Neural cell (in vitro differentiated cells): ENCODE measurements around the gene OR14K1. TPM values are rescaled to one million over a fixed set of nuclear protein-coding genes. Genes with fewer than 3 reads are reported as not detected.
"Not testable (repeated sequence)": the region's sequence is repeated elsewhere in the genome, so short reads cannot be mapped to it uniquely, and the experiment has no call there.

Experiments
- H2AFZ ChIP-seq: fragments of 200-600, 300-800 bp; sonication (generic), shearing (Covaris generic); 2 replicates; pipeline ENCODE4 v1.6.0; 2014; ENCODE audit warnings: low read depth, mild to moderate bottlenecking, antibody characterized with exemption, low read length, moderate library complexity
- H3F3A ChIP-seq: fragments of 200-600 bp; shearing (Covaris generic); 2 replicates; pipeline ENCODE4 v1.6.1; 2016; ENCODE audit warnings: mild to moderate bottlenecking, moderate library complexity, mixed read lengths, antibody characterized with exemption, low read length; ENCODE audit not compliant: insufficient read depth, poor library complexity, severe bottlenecking
- H3K27ac ChIP-seq: fragments of 200-600, 300-800 bp; sonication (generic), shearing (Covaris generic); 2 replicates; pipeline ENCODE4 v1.5.1; 2014; ENCODE audit warnings: mild to moderate bottlenecking, low read length, moderate library complexity
- H3K27me3 ChIP-seq: fragments of 300-800, 200-600 bp; sonication (generic), shearing (Covaris generic); 2 replicates; pipeline ENCODE4 v1.6.0; 2014; ENCODE audit warnings: mild to moderate bottlenecking, low read depth, low read length, moderate library complexity; ENCODE audit not compliant: insufficient read depth
- H3K36me3 ChIP-seq: fragments of 300-800, 200-600 bp; sonication (generic), shearing (Covaris generic); 2 replicates; pipeline ENCODE4 v1.5.1; 2014; ENCODE audit warnings: mild to moderate bottlenecking, antibody characterized with exemption, low read length, moderate library complexity; ENCODE audit not compliant: insufficient read depth
- H3K4me2 ChIP-seq: fragments of 300-800, 200-600 bp; sonication (generic), shearing (Covaris generic); 2 replicates; pipeline ENCODE4 v1.6.0; 2014; ENCODE audit warnings: mild to moderate bottlenecking, low read length
- H3K4me3 ChIP-seq: fragments of 300-800, 200-600 bp; sonication (generic), shearing (Covaris generic); 2 replicates; pipeline ENCODE4 v1.5.1; 2014; ENCODE audit warnings: mild to moderate bottlenecking, low read length, moderate library complexity
- H3K79me2 ChIP-seq: fragments of 200-600 bp; shearing (Covaris generic); replicated peaks from 2 replicates; pipeline ENCODE4 v1.6.0; 2014; ENCODE audit warnings: mild to moderate bottlenecking, low read length, moderate library complexity; ENCODE audit not compliant: insufficient read depth
- H3K9ac ChIP-seq: fragments of 300-800, 200-600 bp; sonication (generic), shearing (Covaris generic); 2 replicates; pipeline ENCODE4 v1.6.1; 2016; ENCODE audit warnings: mild to moderate bottlenecking, low read length, mixed read lengths
- H3K9me2 ChIP-seq: fragments of 200-600 bp; shearing (Covaris generic); 2 replicates; pipeline ENCODE4 v1.6.1; 2016; ENCODE audit warnings: mild to moderate bottlenecking, low read length, mixed read lengths; ENCODE audit not compliant: insufficient read depth
- H3K9me3 ChIP-seq: fragments of 200-600, 300-800 bp; sonication (generic), shearing (Covaris generic); 2 replicates; pipeline ENCODE4 v1.6.1; 2016; ENCODE audit warnings: mild to moderate bottlenecking, mixed run types, low read length, moderate library complexity, mixed read lengths
- H4K20me1 ChIP-seq: fragments of 200-600 bp; shearing (Covaris generic); 2 replicates; pipeline ENCODE4 v1.6.1; 2016; ENCODE audit warnings: mild to moderate bottlenecking, mixed run types; ENCODE audit not compliant: insufficient read depth
- EZH2 ChIP-seq: fragments of 200-600, 300-800 bp; shearing (Covaris generic), sonication (generic); IDR thresholded peaks from 2 replicates; pipeline ENCODE4 v1.6.1; 2014; ENCODE audit warnings: antibody characterized with exemption, low read length, borderline replicate concordance, mild to moderate bottlenecking; ENCODE audit not compliant: insufficient read depth, poor library complexity, severe bottlenecking
- MXI1 ChIP-seq: fragments of 450-650 bp; conservative IDR thresholded peaks from 2 replicates; pipeline ENCODE4 v1.6.1; 2014; ENCODE audit warnings: antibody characterized with exemption, mild to moderate bottlenecking; ENCODE audit not compliant: poor library complexity, severe bottlenecking
- POLR2AphosphoS5 ChIP-seq: IDR thresholded peaks from 2 replicates; pipeline ENCODE4 v1.6.1; 2012
- RAD21 ChIP-seq: fragments of 450-650 bp; conservative IDR thresholded peaks from 2 replicates; pipeline ENCODE4 v1.6.1; 2014; ENCODE audit warnings: antibody characterized with exemption, mild to moderate bottlenecking, moderate library complexity
- TAF1 ChIP-seq: IDR thresholded peaks from 2 replicates; pipeline ENCODE4 v1.6.1; 2012; ENCODE audit warnings: low read depth
- polyA plus RNA-seq: library from polyadenylated mRNA; depleted of rRNA; stranded (reverse); fragments of >200 nt; gene quantifications from 2 replicates; pipeline ENCODE4 v1.2.3, GENCODE V29; 2014
- TF ChIP-seq, protein P1 (sequence below): IDR thresholded peaks from 2 replicates; pipeline ENCODE4 v1.6.1; 2012; ENCODE audit warnings: borderline replicate concordance

Gene OR14K1
- polyA plus RNA-seq, 1 donor from 2014 or later, result not detected

DNA sequence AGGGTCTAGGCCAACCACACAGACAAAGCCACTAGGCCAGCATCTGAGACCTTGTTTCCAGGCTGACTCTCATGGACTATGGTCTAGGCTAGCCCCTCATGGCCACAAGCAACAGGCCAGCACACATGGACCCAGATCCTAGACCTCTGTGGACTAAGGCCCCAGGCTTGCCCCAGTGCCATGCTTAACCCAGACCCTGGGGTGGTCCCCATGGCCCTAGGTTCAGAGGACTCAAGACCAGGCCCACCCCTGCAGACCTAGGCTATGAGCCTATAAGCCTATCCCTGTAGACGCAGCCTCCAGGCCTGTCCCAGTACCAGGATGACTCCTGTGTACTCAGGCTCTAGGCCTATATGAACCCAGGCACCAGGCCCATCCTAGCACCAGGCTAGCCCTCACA, 11.5 kb downstream of the OR14K1 start:
- H3K9me3 ChIP-seq, result no peaks in the 10 kb centered on the region
- TF ChIP-seq, protein P1, sequence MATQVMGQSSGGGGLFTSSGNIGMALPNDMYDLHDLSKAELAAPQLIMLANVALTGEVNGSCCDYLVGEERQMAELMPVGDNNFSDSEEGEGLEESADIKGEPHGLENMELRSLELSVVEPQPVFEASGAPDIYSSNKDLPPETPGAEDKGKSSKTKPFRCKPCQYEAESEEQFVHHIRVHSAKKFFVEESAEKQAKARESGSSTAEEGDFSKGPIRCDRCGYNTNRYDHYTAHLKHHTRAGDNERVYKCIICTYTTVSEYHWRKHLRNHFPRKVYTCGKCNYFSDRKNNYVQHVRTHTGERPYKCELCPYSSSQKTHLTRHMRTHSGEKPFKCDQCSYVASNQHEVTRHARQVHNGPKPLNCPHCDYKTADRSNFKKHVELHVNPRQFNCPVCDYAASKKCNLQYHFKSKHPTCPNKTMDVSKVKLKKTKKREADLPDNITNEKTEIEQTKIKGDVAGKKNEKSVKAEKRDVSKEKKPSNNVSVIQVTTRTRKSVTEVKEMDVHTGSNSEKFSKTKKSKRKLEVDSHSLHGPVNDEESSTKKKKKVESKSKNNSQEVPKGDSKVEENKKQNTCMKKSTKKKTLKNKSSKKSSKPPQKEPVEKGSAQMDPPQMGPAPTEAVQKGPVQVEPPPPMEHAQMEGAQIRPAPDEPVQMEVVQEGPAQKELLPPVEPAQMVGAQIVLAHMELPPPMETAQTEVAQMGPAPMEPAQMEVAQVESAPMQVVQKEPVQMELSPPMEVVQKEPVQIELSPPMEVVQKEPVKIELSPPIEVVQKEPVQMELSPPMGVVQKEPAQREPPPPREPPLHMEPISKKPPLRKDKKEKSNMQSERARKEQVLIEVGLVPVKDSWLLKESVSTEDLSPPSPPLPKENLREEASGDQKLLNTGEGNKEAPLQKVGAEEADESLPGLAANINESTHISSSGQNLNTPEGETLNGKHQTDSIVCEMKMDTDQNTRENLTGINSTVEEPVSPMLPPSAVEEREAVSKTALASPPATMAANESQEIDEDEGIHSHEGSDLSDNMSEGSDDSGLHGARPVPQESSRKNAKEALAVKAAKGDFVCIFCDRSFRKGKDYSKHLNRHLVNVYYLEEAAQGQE, result no peak
- TF ChIP-seq RAD21 (no peak), EZH2 (no peak), TAF1 (no peak), POLR2AphosphoS5 (no peak), MXI1 (no peak)
- no peaks in the 10 kb centered on the region for H3K36me3 ChIP-seq
- H3F3A ChIP-seq, result no peaks in the 10 kb centered on the region
- H3K4me3 ChIP-seq, result no peak overlapping the region
- no peaks in the 10 kb centered on the region for H3K9me2 ChIP-seq
- H3K4me2 ChIP-seq, result no peak overlapping the region
- H3K79me2 ChIP-seq, result no peaks in the 10 kb centered on the region
- H3K27me3 ChIP-seq, result no peaks in the 10 kb centered on the region
- no peak overlapping the region for H2AFZ ChIP-seq
- H4K20me1 ChIP-seq, result no peaks in the 10 kb centered on the region
- no peak overlapping the region for H3K9ac ChIP-seq
- H3K27ac ChIP-seq, result no peak overlapping the region

DNA sequence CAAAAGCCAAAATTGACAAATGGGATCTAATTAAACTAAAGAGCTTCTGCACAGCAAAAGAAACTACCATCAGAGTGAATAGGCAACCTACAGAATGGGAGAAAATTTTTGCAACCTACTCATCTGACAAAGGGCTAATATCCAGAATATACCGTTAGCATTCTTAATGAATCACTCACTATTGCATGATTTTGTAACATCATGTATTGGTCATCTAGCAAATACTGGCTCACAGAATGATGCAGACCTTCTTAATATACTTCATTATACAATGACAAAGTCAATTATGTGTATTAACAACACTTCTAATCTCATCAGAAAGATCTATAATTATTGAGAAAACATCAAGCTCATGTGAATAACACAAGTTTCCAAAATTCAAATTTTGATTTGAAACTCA, 15.9 kb downstream of the OR14K1 start:
- not testable (repeated sequence) for H3F3A ChIP-seq, H4K20me1 ChIP-seq, H3K27ac ChIP-seq, H3K79me2 ChIP-seq, H3K4me2 ChIP-seq, H3K4me3 ChIP-seq, H2AFZ ChIP-seq, H3K36me3 ChIP-seq, H3K9ac ChIP-seq, H3K9me3 ChIP-seq, H3K27me3 ChIP-seq, H3K9me2 ChIP-seq

DNA sequence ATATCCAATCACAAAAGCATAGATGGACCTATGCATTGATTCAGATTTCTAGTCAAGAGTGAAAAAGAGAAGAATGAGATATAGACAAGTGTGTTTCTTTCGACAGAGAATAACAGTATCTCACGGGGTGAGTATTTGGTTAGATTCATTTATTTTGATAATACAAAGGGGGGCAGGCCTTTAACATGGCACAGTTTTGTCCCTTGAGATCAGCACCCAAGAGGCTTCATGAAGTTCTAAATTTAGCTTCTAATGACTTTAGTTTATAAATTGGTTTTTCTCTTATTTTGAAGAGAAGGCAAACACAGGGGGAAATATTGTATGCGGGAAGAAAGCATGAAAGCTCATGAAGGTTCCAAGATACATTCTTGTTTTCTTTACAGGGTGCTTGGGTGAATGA, 22.0 kb downstream of the OR14K1 start, which contains the start of gene OR1C1:
Gene OR1C1, minus strand, starts transcription at position 101 of the 400 bp plus-strand sequence. CDS start 2,150 bp downstream, outside the sequence.
- no peaks in the 10 kb centered on the region for H3F3A ChIP-seq
- no peaks in the 10 kb centered on the region for H3K79me2 ChIP-seq
- no peaks in the 10 kb centered on the region for H3K9me2 ChIP-seq
- H3K36me3 ChIP-seq, result no peaks in the 10 kb centered on the region
- H3K9me3 ChIP-seq, result no peaks in the 10 kb centered on the region
- H3K27ac ChIP-seq, result no peak within 1 kb of the TSS
- no peak within 1 kb of the TSS for H3K9ac ChIP-seq
- H4K20me1 ChIP-seq, result no peaks in the 10 kb centered on the region
- no peak within 1 kb of the TSS for H3K4me2 ChIP-seq
- H3K4me3 ChIP-seq, result no peak within 1 kb of the TSS
- no peaks in the 10 kb centered on the region for H3K27me3 ChIP-seq
- TF ChIP-seq, protein P1, result no peak
- no peak within 1 kb of the TSS for H2AFZ ChIP-seq
